OCI-M2 (cell line): ENCODE measurements around the gene PHIP.
"Not testable (repeated sequence)": the region's sequence is repeated elsewhere in the genome, so short reads cannot be mapped to it uniquely, and the experiment has no call there.

Experiments used
- DNase-seq: peaks from one replicate; lab custom pipeline; 2025; ENCODE audit not compliant: unreplicated experiment; lab: John Stamatoyannopoulos, UW

PHIP gene

GRCh38 chr6:78942446-78942845, 135.6 kb downstream of the PHIP start:
- DNase-seq, result no peak

- no peak for DNase-seq
These were observed 141.5 kb downstream of the PHIP start for GRCh38 chr6:78936515-78936914.

GRCh38 chr6:78935553-78935952, 142.5 kb downstream of the PHIP start:
- no peak for DNase-seq

GRCh38 chr6:78925317-78925716, 152.7 kb downstream of the PHIP start:
- no peak for DNase-seq

- DNase-seq, result not testable (repeated sequence)
These were observed 156.9 kb downstream of the PHIP start for GRCh38 chr6:78921168-78921567.

- no peak for DNase-seq
These were observed 160.3 kb downstream of the PHIP start for GRCh38 chr6:78917788-78918187.

GRCh38 chr6:78916411-78916810, 161.6 kb downstream of the PHIP start:
- no peak for DNase-seq

GRCh38 chr6:78911218-78911940, 166.7 kb downstream of the PHIP start:
- DNase-seq, result no peak

- DNase-seq, result no peak
These were observed 167.4 kb downstream of the PHIP start for GRCh38 chr6:78910591-78911171.

- no peak for DNase-seq
These were observed 168.0 kb downstream of the PHIP start for GRCh38 chr6:78910010-78910409.

GRCh38 chr6:78909391-78909790, 168.7 kb downstream of the PHIP start:
- DNase-seq, result no peak

- DNase-seq, result no peak
These were observed 169.4 kb downstream of the PHIP start for GRCh38 chr6:78908621-78909020.

- DNase-seq, result no peak
These were observed 181.8 kb downstream of the PHIP start for GRCh38 chr6:78896227-78896626.

GRCh38 chr6:78889901-78890300, 188.2 kb downstream of the PHIP start:
- DNase-seq, result not testable (repeated sequence)
